Measurements from ENCODE around the gene NCKAP5.

DNA sequence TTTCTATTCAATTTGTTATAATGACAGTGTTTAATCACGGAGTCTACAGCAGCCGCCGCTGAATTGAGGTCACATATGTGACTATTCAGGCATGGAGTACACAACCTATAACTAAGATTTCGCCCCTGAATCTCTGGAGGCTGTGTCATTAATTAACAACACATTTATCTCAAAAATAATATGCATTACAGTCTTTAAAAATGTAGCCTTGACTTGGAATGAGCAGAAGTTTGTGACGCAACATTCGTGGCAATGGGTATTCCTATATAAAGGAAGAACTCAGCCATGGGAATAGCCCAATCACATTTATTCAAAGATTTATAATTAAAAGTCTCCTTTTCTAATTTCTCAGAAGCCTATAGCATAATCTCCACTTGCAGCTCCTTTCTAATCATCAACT lies 837.7 kb downstream of the NCKAP5 start:
- TF ChIP-seq, protein P1, sequence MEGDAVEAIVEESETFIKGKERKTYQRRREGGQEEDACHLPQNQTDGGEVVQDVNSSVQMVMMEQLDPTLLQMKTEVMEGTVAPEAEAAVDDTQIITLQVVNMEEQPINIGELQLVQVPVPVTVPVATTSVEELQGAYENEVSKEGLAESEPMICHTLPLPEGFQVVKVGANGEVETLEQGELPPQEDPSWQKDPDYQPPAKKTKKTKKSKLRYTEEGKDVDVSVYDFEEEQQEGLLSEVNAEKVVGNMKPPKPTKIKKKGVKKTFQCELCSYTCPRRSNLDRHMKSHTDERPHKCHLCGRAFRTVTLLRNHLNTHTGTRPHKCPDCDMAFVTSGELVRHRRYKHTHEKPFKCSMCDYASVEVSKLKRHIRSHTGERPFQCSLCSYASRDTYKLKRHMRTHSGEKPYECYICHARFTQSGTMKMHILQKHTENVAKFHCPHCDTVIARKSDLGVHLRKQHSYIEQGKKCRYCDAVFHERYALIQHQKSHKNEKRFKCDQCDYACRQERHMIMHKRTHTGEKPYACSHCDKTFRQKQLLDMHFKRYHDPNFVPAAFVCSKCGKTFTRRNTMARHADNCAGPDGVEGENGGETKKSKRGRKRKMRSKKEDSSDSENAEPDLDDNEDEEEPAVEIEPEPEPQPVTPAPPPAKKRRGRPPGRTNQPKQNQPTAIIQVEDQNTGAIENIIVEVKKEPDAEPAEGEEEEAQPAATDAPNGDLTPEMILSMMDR (IDR thresholded peaks at IDR 0.05; ENCODE audit: low read depth, low read length): no peak
- TF ChIP-seq POLR2A (IDR thresholded peaks at IDR 0.05; ENCODE audit: extremely low read depth, insufficient read length) (no peak), MYC (IDR thresholded peaks at IDR 0.05; ENCODE audit: low read depth, low read length) (no peak)
- TF ChIP-seq, protein P2, sequence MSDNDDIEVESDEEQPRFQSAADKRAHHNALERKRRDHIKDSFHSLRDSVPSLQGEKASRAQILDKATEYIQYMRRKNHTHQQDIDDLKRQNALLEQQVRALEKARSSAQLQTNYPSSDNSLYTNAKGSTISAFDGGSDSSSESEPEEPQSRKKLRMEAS (IDR thresholded peaks at IDR 0.05; ENCODE audit: low read depth, low read length): no peak

Measured in NB4 (cell line).